Epidermal melanocyte (primary cell): Measurements from ENCODE around the gene APBA3.

Source experiments
- DNase-seq: peaks from one replicate; pipeline ENCODE4 v3.0.0; 2011; ENCODE audit warnings: low spot score; ENCODE audit not compliant: insufficient read length

APBA3 gene

DNA sequence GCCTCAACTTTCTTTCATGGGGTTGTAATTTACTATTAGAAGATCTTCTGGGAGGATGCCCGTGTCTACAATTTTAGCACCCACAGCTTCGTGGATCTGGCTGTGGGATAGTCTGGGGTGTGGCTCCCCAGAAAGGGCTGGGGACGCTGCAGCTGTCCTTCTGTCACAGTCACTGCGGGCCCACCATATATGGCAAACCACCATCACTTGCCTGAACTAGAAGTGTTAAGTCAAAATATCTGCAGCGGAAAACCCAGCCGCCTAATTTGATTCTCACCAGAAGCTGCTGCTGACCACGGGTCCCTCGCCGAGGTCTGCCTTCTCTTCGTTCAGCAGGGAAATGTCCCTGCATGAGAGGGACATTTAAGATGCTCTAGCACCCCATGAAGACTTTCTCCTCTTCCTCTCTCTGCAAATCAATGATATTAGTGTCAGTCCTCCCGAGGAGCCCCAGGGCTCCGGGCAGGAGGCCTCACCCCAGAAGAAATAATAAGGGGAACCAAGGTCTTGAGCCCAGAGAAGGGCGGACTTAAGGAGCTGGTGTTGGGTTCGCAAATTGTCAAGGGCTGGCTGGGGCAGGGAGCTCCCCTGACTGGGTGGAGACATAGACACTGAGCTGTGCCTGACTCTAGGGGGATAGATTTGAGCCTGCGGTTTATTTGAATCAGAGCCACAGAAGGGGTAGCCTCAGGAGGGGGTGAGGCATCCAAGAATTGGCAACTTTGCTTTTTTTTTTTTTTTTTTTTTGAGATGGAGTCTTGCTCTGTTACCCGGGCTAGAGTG, 27.7 kb upstream of the APBA3 start:
- DNase-seq = no peak

DNA sequence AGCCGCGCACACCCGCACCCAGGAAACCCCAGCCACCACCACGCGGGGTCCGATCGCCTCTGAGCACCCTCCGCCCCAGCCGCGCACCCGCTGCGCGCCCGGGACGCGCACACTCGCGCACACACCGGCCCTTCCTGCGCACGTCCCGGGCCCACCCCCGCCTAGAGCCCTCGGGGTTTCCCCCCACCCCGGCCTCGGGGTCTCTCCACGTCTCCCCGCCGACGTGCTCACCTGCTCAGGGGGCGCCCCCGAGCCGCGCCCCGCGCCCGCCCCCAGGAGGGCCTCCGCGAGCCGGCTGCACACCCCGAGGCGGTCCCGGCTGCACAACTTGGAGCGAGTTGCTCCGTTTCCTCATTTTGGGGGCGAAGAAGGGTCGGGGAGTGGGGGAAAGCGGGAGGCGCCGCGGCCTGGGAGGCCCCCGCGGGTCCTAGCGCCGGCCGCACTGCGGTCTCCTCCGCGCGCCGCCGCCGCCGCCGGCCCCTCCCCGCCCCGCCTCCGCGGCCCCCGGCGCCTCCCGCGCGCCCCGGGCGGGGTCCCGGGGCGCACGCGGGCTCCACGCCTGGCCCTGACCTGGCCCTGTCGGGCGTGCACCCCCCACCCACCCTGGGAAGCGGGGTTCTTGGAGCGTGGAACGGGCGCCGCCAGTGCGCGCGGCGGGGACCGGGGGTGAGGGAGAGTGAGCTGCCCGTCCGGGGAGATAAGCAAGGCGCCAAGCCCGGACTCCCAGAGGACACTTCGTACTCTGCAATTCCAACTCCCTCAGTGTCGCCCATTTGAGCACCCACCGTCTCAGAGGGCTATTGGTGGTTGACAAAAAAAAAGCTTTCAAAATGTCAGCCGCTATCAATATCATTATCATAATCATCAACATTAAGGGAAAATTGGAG, 24.7 kb upstream of the APBA3 start, which contains the start of gene MATK:
Gene MATK (minus strand): TSS at position 444 of the 887 bp plus-strand sequence. CDS start 1,246 bp downstream, outside the sequence.
- DNase-seq = no peak

DNA sequence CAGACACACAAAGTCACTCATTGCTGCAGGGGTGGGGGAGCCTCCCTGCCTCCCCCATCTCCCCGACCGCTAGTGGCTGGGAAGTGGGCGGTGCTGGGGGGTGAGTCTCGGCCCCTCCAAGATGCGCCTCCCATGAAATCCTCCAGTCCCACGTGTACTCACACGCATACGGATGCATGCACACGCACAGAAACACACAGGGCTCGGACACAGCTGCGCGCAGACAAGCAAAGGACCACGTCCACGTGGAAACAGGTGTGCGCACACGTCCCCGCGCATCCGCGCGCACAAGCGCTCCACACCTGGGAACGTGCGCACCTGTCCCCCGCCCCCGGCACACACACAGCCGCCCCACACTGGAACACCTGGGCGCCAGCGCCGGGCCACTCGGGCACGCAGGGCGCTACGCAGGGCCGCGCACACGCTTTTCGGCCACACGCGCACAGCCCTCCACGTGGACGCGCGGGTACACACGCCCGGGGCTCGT, 24.0 kb upstream of the APBA3 start:
- DNase-seq = no peak

DNA sequence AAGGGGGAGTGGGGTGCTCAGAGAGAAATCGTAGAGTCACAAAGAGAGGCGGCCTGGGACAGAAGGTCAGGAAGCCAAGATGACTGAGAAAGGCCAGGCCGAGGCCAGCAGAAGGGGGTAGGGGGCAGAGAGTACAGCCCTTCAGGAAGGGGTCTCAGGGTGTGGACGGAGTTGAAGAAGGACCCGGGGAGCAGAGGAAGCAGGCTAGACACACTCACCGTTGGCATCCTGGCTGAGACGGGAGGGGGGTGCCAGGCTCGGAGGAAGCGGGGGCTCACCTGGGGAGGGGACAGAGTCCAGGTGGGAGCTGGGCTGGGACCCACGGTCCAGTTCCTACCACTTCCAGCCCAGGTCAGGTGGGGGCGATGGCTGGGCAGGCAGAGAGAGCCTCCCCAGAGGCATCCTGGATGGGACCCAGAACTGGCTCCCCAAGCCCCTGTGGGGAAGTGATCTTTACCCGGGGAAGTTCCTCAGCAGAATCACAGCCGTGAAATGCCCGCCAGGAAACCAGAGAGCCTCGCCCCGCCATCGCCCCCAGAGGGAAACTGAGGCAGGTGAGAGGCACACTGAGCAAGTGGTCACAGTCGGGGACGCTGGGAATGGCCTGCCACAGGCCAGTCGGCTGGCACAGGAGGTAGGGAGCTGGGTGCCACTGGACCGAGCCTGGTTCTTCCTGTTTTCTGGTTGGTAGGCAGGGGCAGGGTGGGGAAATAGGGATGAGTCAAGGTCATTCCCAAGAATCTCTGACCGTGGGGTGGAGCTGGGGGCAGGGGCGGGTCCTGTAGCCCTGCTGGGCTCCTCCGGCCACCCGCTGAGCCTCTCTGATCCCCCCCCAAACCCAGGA, 23.3 kb upstream of the APBA3 start:
- DNase-seq = no peak

DNA sequence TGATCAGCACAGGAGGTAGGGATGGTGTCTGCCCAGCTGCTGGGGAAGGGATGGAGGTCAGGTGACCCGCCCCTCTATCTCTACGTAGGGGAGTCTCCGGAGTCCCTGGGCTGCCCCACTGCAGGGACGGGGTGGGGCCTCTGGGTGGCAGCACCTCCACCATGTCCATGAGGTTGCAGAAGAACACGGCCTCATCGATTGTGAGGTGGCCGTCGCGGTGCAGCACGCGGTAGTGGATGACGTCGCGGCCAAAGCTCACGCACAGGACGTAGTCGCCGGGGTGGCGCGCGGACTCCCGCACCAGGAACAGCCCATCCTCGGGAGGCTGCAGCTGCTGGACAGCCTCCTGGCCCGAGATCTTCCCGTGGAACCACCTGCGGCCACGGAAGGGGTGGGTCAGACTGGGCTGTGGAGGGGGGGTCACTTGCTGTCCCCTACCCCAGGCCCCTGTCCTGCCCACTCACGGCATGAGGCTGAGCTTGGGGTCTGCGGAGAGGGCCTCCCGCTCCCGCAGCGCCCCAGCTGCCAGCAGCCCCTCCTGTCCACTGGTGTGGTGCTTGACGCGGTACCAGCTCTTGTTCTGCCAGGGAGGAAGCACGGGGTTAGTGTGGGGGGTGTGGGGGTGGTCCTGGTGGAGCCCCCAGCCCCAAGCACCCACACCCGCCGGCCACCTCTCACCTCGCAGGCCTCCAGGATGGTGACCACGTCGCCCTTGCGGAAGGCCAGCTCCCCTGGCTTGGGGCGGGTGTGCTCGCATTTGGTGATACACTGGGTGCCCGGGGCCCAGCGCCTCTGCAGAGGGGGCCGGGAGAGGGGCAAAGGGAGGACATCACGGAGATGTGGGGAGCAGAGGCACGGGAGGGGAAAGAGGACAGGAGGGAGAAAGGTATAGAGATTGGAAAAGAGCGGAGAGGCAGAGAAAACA, 22.4 kb upstream of the APBA3 start:
- no peak for DNase-seq

DNA sequence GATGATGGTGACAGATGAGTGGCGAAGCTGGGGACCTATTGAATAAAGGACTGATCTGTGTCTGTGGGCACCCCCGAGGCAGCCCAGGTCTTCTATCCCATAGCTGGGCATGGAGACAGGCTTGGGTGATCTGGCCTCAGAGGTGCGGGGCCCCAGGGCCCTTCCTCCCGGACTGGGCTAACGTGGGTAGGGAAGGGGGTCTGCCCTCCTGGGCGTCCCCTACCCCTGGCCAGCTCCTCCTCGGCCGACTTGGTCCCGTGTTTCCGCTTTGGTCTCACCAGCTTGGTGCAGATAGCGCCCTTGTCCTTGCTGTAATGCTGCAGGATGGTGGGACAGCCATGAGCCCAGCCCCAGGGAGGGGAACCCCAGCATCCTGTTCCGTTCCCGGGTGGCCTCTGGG, 21.4 kb upstream of the APBA3 start:
- no peak for DNase-seq

DNA sequence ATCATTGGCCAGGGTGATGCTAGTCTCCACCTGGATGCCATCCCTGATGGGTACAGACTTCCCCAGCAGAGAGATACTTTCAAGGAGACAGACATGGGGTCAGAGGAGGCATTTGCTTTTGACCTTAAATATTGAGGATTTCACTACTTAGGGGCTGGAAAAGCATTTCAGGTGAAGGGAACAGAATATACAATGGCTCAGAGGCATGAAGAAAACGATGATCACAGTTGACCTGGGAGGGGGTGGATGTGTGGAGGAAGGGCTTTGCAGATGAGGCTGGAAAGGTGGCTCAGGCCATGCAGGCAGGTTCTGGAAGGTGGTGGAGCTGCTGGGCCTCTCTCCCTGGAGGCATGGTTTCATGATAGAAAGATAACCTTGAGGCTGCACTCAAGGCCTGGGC, 20.8 kb upstream of the APBA3 start:
- no peak for DNase-seq

DNA sequence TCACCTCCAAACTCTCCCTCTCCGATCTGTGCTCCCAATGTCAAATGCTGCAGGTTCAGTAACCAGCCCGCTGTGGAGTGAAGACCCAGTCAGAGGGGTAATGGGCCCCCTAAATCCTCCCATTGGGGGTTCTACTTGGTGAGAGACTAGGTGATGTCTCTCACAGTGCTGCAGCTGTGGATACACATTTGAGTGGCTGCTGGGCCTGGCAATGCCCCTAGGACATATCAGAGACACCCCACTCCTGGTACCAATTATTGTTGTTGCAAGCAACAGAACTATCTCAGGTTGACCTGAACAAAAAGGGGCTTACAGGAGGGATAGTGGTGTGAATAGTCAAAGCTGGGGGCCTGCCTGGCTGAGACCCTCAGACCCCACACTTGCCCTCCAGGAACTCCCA, 20.1 kb upstream of the APBA3 start:
- DNase-seq = no peak

DNA sequence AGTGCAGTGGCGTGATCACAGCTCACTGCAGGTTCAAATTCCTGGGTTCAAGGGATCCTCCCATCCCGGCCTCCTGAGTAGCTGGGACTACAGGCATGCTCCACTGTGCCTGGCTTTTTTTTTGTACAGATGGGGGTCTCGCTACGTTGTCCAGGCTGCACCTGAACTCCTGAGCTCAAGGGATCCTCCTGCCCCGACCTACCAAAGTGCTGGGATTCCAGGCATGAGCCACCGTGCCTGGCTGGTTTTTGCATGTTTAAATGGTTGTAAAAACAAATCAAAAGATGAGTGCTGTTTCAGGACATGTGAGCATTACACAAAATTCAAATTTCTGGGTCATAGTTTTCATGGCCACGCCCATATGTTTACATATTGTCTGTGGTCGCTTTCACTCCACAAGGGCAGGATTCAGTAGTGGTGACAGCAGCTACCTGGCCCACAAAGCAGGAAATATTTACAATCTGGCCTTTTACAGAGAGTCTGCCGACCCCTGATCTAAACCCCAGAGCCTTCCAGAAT, 19.4 kb upstream of the APBA3 start:
- DNase-seq = no peak

DNA sequence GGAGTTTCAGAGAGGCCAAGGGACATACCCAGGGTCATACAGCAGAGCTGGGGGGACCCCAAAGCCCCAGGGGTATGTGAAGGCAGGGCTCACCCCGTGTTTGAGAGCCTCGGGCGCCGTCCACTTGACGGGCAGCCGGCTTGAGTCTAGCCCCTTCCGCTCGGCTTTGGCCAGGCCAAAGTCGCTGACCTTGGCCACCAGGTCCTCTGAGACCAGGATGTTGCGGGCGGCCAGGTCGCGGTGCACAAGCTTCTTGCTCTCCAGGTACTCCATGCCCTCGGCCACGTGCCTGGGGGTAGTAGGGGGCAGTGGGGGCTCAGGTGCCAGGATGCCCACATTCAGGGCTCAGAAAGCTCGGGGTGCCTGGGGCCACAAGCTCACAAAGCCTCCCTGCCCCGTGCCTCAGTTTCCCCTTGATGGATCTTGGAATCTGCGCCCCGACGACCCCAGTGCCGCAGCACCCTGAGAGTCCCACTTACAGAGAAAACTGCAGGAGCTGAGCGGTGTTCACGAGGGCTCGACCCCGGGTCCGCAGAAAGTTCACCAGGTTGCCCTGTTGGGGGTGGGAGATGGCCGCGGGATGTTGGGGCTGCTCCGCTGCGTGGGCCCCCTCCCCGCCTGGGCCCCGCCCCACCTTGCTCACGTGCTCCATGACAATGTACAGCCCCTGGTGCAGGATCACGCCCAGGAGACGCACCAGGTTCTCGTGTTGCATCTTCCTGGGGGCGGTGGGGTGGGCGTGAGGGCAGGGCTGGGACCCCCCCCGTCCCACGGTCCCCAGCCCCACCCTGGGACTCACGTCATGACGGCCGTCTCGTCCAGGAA, 17.6 kb upstream of the APBA3 start:
- DNase-seq = no peak

DNA sequence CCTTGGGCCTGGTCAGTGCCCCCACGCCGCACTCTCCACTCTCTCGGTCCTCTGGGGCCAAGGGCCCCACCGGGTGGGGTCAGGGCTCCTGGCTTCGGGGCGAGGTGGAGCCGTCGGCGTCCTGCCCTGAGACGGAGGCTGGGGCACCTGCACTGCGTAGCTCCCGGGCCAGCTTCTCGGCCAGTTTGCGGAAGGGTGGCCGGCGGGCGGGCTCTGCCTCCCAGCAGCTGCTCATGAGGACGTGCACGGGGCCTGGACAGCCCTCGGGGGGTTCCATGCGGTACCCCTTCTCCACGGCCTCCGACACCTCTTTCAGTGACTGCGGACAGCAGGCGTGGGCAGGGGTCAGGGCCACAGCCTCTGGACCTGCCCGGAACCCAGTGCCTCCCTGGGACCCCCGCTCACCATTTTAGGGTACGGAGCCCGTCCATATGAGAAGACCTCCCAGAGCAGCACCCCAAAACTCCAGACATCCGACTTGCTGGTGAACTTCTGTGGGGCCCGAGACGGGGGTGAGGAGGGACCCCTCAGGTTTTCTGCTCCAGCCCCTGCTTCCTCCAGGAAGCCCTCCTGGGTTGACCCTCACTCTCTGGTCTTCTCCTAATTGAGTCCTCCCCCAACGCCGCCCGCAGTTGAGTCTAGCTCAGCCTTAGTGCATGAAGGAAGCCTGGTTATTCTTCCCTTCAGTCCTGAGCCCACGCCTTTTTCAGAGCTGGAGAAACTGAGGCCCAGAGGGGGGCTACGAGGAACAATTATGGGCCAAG, 16.8 kb upstream of the APBA3 start:
- DNase-seq = no peak

DNA sequence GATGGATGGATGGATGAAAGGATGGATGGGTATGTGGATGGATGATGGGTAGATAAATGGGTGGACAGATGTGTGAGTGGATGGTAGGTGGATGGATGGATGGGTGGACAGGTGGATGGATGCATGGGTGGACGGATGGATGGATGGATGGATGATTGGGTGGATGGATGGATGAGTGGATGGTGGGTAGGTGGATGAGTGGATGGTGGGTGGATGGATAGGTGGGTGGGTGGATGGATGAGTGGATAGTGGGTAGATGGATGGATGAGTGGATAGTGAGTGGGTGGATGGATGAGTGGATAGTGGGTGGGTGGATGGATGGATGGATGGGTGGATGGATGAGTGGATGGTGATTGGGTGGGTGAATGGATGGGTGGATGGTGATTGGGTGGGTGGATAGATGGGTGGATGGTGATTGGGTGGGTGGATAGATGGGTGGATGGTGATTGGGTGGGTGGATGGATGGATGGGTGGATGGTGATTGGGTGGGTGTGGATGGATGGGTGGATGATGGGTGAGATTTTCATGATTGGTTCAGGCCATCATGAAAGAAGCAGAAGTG, 15.1 kb upstream of the APBA3 start:
- no peak for DNase-seq

DNA sequence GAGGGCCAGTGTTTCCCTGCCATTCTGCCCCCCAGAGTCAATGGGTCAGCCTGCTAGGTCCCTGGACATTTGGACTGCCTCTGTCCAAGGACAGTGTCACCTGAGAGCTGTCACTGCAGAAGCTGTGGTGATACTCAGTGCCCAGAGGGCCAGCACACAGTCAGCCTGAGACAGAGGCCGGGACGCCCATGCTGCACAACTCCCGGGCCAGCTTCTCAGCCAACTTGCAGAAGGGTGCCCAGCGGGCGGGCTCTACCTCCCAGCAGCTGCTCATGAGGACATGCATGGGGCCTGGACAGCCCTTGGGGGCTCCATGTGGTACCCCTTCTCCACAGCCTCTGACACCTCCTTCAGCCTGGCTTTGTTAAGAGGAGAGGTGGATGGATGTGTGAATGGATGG, 14.3 kb upstream of the APBA3 start:
- no peak for DNase-seq

DNA sequence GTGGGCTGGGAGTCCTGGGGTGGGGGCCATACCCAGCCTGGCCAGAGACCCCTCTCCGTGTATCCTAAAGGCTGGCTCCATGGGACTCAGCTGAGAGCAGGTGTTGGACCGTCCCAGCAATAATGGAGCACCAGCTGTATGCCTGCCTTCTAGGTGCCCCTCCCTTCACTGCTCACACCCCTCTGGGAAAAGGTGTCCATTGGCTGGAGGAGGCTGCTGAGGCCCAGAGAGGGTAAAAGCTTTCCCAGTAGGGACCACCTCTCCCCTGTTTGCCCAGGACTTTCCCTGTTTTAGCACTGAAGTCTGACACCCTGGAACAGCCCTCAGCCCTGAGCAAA, 13.9 kb upstream of the APBA3 start:
- DNase-seq = no peak

DNA sequence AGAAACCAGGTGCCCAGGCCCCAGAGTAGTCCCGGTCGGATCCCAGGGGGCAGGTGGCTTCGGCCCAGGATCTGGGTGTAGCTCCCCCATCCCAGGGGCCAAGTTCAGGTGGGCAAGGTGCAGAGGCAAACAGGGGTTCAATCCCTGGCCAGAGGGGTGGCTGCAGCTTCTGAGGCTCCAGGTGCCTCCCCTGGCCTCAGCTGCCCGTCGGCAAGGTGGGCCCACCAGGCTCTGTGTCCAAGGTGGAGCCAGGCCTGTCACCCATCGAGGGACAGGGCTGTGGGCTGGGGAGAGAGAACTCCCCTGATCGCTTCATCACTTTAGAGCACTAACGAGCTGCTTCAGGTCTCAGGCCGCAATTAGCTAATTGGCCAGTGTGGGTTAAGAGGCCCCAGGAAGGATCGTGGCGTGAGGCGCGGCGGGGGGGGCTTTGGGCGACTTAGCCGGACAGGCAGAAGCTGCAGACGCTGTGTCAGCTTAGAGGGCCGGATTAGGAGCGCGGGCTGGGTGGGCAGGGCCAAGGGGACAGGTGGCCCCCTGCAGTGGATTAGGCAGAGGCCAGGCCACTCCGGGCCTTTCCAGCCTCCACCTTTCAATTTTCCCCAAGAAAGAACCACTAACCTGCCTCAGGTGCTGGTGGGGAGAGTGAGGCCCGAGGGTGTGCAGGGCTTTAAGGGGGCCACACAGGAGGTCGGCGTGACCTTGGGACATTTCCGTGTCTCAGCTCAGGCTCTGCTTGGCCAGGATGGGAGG, 13.3 kb upstream of the APBA3 start:
- DNase-seq = no peak

DNA sequence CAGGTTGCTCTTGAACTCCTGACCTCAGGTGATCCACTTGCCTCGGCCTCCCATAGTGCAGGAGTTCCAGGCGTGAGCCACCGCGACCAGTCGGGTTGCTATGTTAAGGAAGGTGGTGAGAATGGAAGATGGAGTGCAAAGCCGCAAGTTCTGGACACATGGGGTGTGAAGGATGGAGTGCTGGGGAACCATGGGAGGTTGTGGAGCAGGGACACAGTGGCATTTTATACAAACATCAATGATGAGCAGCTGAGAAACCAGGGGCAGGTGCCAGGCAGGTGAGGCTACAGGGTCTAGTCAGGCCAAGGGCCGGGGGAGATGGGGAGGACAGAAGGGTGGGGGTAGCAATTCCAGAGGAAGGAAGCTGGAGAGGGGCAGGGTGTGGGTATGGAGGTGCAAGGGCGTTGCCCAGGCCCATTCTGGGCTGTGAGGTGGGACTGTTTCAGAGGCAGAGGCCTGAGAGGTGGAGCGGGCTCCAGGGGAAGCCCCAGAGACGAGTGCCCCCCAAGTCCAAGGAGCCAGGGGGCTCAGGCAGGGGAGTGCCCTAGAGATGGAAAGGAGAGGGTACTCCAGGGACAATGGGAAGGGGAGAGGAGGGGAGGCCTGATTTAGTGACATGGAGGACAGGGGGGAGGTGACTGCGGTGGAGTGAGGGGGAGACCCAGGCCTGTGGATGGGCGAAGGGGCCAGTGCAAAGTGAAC, 12.5 kb upstream of the APBA3 start:
- no peak for DNase-seq

DNA sequence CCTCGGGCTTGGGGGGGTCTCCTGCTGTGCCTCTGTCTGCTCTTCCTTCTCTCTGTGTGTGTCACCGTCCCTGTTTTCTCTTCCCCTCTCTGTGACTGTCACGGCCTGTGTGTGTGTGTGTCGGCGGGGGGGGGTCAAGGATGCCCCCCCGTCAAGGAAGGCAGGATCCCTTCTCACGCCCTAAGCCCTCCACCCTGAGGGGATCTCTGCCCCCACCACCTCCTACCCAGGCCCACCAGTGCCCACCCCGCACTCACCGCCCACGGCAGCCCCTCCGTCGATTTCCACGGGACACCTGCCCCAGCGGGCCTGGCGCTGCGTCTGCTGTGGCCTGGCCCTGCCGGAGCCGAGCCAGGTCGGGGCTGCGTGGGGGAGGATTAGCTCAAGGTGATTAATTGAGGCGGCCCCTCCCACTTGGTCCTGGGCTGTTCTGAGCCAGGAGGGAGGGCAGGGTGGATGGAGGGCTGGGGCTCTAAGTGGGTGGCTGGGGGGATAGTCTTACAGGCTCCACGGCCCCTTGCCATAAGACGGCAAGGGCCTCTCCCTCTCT, 10.5 kb upstream of the APBA3 start, which contains the start of gene RAX2:
Gene RAX2 (minus strand): TSS at position 323 of the 550 bp plus-strand sequence. CDS start 486 bp downstream, outside the sequence.
- no peak for DNase-seq
